NCI-H1417 (cell line): ENCODE data around the gene ADORA1.

ENCODE experiments used
- DNase-seq, 3 experiments: peaks; one replicate each; lab custom pipeline; 2025; lab: John Stamatoyannopoulos, UW

The ADORA1 gene

GRCh38 chr1:203093754-203094410, 33.6 kb upstream of the ADORA1 start:
- no peak for DNase-seq

- DNase-seq = no peak
Measured at GRCh38 chr1:203095061-203095690, 32.4 kb upstream of the ADORA1 start.

DNA sequence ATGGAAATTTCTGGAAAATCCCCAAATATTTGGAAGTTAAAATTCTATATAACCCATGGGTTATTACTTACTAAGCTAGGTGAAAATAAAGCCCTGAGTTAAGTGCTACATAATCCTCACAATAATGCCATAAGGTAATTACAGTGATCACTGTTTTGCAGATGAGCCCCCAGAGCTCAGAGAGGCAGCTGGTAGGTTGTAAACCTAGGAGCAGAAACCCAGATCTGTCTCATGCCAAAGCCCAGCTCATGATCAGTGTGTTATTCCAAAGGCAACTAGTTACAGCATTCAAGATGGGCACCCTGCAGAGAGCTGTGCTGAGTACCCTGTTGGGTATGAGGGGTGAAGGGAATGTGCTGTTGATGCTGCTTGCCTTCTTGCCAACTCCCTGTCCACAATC, 31.0 kb upstream of the ADORA1 start:
- no peak for DNase-seq

- DNase-seq = no peak
Measured at GRCh38 chr1:203097001-203097400, 30.5 kb upstream of the ADORA1 start.

- no peak for DNase-seq
Measured at GRCh38 chr1:203098445-203098844, 29.1 kb upstream of the ADORA1 start.

DNA sequence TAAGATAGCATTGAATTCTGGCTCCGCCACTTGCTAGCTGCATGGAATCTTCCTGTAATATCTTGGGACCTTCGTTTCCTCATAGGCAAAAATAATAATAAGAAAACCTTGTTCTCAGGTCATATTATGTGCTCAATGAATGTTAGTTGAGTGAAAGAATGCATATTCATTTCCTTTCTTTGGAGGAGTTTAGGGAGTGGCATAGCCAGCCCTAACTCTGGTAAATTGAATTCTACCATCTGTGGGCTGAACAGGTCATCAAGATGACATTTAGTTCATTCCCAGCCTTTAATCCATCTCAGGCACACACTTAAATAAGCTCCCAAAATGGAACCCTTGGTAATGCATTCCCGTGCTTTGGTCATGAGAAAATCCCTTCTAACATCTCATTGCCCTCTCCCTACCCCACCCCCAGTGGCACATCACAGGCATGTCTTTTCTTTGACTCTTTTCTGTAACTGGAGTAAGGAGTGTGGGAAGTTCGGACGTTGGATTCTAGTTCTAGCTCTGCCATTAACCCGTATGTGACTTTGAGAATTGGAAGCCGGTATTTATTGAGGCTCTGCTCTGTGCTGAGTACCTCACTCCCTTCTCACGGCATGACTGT, 28.5 kb upstream of the ADORA1 start:
- no peak for DNase-seq

GRCh38 chr1:203099805-203100515, 27.6 kb upstream of the ADORA1 start:
- no peak for DNase-seq

GRCh38 chr1:203100516-203100869, 27.0 kb upstream of the ADORA1 start:
- DNase-seq = no peak

GRCh38 chr1:203101813-203102634, 25.5 kb upstream of the ADORA1 start:
- DNase-seq = no peak

DNA sequence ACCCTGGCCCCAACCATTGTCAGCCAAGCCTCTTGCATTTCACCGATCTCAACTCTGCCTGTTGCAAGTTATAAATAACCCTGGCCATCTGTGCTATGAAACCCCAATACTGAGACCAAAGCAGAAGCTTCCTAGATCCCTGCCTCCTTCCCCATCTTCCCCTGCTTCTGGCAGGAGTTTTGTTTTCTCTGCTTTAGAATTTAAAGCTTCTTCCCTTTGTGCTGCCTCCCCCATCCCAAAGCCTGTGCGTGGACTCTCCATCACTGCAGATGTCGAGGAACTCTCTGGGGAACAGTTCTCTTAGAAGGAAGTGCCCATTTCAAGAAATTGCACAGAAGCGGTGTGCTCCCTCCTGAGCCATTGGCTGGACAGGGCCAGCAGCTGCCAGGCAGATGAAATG, 24.3 kb upstream of the ADORA1 start:
- DNase-seq = peak in 1 of 3 experiments; percentile 17

DNA sequence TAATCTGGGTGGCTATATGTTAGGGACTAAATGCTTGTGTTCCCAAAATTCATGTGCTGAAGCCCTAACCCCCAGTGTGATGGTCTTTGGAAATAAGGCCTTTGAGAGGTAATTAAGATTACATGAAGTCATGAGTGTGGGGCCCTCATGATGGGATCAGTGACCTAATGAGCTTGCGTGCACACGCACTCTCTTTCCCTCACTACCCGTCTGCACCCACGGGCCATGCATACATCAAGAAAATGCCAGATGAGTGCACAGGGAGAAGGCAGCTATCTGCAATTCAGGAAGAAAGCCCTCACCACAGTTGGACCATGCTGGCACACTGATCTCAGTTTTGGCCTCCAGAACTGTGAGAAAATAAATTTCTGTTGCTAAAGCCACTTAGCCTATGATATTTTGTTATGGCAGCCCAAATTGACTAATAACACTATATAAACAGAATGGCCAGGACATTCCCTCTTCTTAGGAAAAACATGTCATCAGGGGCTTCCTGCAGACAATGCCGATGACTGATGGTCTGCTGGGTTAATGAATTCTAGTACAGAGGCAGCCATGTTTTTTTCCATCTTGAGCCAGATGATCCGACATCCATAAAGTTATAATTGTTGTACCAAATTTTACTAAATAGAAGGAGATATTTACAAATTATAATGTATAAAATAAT, 23.6 kb upstream of the ADORA1 start:
- no peak for DNase-seq

DNA sequence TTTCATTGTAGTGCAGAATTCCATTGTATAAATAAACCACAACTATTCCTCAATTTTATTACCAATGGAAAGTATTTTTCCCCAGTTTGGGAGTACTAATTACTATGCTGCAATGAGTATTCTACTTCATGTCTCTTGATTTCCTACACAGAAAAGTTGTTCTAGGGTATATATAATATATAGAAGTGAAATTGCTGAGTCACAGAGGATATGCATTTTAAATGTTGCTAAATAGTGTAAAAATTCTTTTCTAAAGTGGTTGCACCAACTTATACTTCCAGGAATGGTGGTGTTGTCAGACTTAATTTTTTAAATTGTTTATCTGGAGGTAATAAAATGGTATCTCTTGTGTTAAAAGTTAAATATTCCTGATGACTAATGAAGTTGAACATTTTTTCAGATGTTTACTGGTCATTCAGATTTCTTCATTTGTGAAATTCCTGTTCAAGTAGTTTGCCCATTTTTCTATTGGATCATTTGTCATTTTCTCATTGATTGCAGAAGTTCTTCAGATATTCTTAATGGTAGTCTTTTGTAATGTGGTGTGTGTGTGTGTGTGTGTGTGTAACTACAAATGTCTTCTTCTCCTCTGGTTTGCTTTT, 22.6 kb upstream of the ADORA1 start:
- no peak for DNase-seq

GRCh38 chr1:203112475-203112874, 15.1 kb upstream of the ADORA1 start:
- DNase-seq = no peak

DNA sequence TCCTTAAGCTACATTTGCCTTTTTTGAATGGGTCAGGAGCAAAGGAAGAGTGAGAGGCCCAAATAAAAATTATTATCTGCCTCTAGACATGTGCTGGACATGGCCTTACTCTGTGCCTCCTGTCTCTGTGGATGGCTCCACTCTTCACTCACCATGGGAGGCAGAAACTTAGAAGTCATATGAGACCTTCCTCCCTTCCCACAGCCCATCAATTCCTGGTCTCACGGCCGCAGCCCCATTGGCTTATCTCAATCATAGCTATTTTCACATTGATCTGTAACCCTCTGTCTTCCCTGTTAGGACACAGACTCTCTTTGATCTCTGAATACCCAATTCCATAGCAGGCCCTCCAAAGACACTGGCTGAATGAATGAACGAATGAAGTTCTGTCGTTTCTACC, 14.2 kb upstream of the ADORA1 start:
- DNase-seq = no peak

GRCh38 chr1:203114202-203114601, 13.3 kb upstream of the ADORA1 start:
- DNase-seq = no peak

DNA sequence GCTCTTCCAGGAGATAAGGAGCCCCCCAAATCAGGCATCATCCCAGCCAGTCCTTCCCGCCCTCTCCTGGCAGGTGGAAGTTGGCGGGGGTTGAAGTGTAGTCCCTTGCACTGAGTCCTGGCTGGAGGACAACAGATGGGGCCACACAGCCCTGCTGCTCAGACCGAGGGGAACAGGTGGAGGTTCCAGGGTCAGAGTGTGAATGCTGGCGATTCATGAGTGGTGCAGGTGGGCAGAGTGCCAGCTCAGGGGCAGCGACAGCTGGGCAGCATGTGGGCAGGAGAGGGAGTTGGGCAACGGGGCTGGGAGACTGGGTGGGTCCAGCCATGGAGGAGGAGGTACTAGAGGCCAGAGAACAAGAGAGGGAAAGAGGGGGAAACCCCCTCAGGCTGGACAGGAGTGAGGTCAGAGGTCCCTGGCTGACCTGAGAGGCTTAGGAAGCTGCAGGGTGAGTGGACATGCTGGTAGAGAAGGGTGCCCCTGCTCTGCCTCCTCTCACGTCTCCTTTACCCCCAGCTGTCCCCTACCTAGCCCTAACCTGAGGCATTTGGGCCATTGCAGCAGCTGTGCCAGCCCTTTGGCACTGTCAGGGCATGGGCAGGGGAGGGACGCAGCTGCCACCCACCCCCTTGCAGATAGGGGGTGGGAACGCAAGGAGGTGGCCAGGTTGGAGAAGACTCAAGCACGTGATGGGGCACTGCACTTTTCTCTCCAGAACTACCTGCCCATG, 11.3 kb upstream of the ADORA1 start:
- DNase-seq = peak in 1 of 3 experiments; percentile 33

- DNase-seq = peak; percentile 17 to 79 (median 67)
Measured at GRCh38 chr1:203117611-203118575, 9.6 kb upstream of the ADORA1 start.

DNA sequence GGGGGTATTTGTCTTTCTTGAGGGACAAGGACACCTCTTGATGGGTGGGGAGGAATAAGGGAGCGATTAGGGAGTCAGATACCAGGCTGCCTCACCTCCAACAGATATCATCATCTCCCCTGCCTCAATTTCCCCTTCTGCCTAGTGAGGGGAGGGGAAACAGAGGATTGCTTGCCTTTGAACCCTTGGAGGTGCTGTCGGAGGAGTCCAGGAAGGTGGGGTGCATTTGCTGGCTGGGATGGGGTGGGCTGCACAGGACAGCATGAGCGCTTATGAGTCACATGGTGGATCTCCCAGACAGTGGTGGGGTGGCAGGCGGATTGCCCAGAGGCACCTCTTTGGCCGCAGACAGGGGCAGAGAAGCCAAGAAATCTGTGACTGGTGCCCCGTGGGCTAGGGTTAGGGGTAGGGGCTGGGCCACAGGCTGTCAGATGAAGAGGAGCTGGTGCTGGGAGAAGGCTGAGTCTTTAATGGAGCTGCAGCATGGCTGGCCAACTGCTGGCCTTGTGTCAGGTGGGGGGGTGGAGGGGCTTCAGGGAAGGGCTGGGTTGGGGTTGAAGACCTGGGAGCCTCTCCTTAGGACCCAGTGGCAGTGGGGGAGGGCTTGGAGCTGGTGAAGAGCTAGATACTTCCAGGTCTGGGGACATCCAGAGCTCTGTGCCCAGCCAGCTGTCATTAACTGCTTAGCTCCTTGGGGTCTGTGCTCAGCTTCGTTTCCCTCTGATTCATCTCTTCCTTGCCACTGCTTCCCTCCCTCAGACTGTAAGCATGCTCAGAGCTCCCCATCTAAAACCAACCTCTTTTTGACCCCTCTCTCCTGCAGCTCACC, 7.0 kb upstream of the ADORA1 start:
- DNase-seq = no peak
